ENCODE measurements around the gene STAM. TPM values are rescaled to one million over a fixed set of nuclear protein-coding genes. Genes with fewer than 3 reads are reported as not detected.

STAM gene
- polyA plus RNA-seq, 1 of the 3 experiments (the other 2 are of a cell fraction) = 19.1 TPM

- Histone ChIP-seq H3F3A (replicated peaks; ENCODE audit: insufficient read depth) (no peaks in the 10 kb centered on the region), H2AFZ (ENCODE audit: low read depth) (no peak overlapping the region), H3K4me2 (no peak overlapping the region), H3K4me3 (ENCODE audit: low read depth in 2 of 2, low read length in 1 of 2) (no peak overlapping the region), H3K4me1 (ENCODE audit: control insufficient read depth in 1 of 2, insufficient read depth in 2 of 2, low read depth in 1 of 2, low read length in 1 of 2) (no peaks in the 10 kb centered on the region; a peak in 1 of 4 replicates), H3K27me3 (ENCODE audit: insufficient read depth) (no peaks in the 10 kb centered on the region), H4K20me1 (ENCODE audit: insufficient read depth) (no peaks in the 10 kb centered on the region), H3K9me2 (no peaks in the 10 kb centered on the region), H3K9ac (no peak overlapping the region), H3K9me3 (no peaks in the 10 kb centered on the region), H3K79me2 (ENCODE audit: insufficient read depth) (no peaks in the 10 kb centered on the region), H3K36me3 (replicated peaks in 1 of 2; ENCODE audit: control insufficient read depth in 1 of 2, insufficient read depth in 2 of 2, low read length in 1 of 2) (no peaks in the 10 kb centered on the region), H3K27ac (ENCODE audit: low read depth in 2 of 2, low read length in 1 of 2) (no peak overlapping the region)
- ChIA-PET CTCF (no interaction called here), POLR2A (no interaction called here)
- TF ChIP-seq EP300 (IDR thresholded peaks at IDR 0.05; ENCODE audit: borderline replicate concordance in 1 of 2, low read depth in 1 of 2, low read length in 1 of 2) = no peak
- TF ChIP-seq, protein P1, sequence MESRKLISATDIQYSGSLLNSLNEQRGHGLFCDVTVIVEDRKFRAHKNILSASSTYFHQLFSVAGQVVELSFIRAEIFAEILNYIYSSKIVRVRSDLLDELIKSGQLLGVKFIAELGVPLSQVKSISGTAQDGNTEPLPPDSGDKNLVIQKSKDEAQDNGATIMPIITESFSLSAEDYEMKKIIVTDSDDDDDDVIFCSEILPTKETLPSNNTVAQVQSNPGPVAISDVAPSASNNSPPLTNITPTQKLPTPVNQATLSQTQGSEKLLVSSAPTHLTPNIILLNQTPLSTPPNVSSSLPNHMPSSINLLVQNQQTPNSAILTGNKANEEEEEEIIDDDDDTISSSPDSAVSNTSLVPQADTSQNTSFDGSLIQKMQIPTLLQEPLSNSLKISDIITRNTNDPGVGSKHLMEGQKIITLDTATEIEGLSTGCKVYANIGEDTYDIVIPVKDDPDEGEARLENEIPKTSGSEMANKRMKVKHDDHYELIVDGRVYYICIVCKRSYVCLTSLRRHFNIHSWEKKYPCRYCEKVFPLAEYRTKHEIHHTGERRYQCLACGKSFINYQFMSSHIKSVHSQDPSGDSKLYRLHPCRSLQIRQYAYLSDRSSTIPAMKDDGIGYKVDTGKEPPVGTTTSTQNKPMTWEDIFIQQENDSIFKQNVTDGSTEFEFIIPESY (IDR thresholded peaks at IDR 0.05; ENCODE audit: borderline replicate concordance, low read depth) = no peak
- no peak for TF ChIP-seq FOSL2 (IDR thresholded peaks at IDR 0.05; ENCODE audit: borderline replicate concordance, low read depth)
- no peak for TF ChIP-seq ELF1 (IDR thresholded peaks at IDR 0.05)
- TF ChIP-seq, protein P2, sequence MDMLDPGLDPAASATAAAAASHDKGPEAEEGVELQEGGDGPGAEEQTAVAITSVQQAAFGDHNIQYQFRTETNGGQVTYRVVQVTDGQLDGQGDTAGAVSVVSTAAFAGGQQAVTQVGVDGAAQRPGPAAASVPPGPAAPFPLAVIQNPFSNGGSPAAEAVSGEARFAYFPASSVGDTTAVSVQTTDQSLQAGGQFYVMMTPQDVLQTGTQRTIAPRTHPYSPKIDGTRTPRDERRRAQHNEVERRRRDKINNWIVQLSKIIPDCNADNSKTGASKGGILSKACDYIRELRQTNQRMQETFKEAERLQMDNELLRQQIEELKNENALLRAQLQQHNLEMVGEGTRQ (IDR thresholded peaks at IDR 0.05; ENCODE audit: borderline replicate concordance, low read depth, low read length) = no peak
- no peak for TF ChIP-seq MXI1 (IDR thresholded peaks at IDR 0.05; ENCODE audit: low read depth, low read length)
- TF ChIP-seq JUND (IDR thresholded peaks at IDR 0.05) = no peak
- no peak for TF ChIP-seq RXRA (IDR thresholded peaks at IDR 0.05; ENCODE audit: borderline replicate concordance, low read depth)
- TF ChIP-seq GATA2 (CRISPR knock-in tag; IDR thresholded peaks at IDR 0.05) = no peak
- no peak for TF ChIP-seq CHD2 (IDR thresholded peaks at IDR 0.05; ENCODE audit: low read length, partially characterized antibody)
- TF ChIP-seq MEF2A (IDR thresholded peaks at IDR 0.05; ENCODE audit: borderline replicate concordance, low read depth) = no peak
- TF ChIP-seq NFIC (IDR thresholded peaks at IDR 0.05; ENCODE audit: borderline replicate concordance) = no peak
- TF ChIP-seq RFX5 (IDR thresholded peaks at IDR 0.05; ENCODE audit: low read length) = no peak
- TF ChIP-seq PBX3 (IDR thresholded peaks at IDR 0.05) = no peak
- no peak for TF ChIP-seq NRF1 (IDR thresholded peaks at IDR 0.05; ENCODE audit: low read depth, low read length)
- no peak for TF ChIP-seq USF1 (IDR thresholded peaks at IDR 0.05; ENCODE audit: borderline replicate concordance, low read depth)
- no peak for TF ChIP-seq REST (IDR thresholded peaks at IDR 0.05; ENCODE audit: low read depth, low read length)
- no peak for TF ChIP-seq POLR2AphosphoS5 (IDR thresholded peaks at IDR 0.05; ENCODE audit: low read depth, low read length)
- TF ChIP-seq RCOR1 (IDR thresholded peaks at IDR 0.05; ENCODE audit: low read length) = no peak
- DNase-seq = no peak
- WGBS (ENCODE audit: low lambda C conversion rate) = 90% methylated on average over 5 of the region's 8 CpGs
Measured at GRCh38 chr10:17730667-17731066, 86.7 kb downstream of the STAM start.

Data from SK-N-SH (cell line).